HL-60 (cell line): ENCODE measurements around the gene DERA.

Source experiments
- DNase-seq, 2 experiments: peaks; one replicate each; pipeline ENCODE4 v3.0.0-alpha.2; 2010 to 2020; ENCODE audit warnings: low read depth in 1 of 2, low spot score in 1 of 2
- H3K27ac ChIP-seq: fragments of 250-450 bp; sonication (Bioruptor Pico); replicated peaks from 2 replicates; pipeline ENCODE4 v1.5.1; 2020; ENCODE audit warnings: mild to moderate bottlenecking, moderate library complexity
- H3K27me3 ChIP-seq: fragments of 250-450 bp; sonication (Bioruptor Pico); 2 replicates; pipeline ENCODE4 v1.5.1; 2021; ENCODE audit warnings: mild to moderate bottlenecking, moderate library complexity; ENCODE audit not compliant: insufficient read depth, poor library complexity, severe bottlenecking
- H3K4me3 ChIP-seq: replicated peaks from 2 replicates; pipeline ENCODE4 v1.5.1; 2011; ENCODE audit warnings: mild to moderate bottlenecking, control low read depth, low read length; ENCODE audit not compliant: insufficient read depth
- CTCF ChIP-seq: IDR thresholded peaks from one replicate; pipeline ENCODE4 v1.5.1; 2011; ENCODE audit warnings: low read length, control low read depth, inconsistent platforms; ENCODE audit not compliant: insufficient read depth
- GABPA ChIP-seq: IDR thresholded peaks from 2 replicates; pipeline ENCODE4 v1.6.1; 2012; ENCODE audit warnings: low read depth
- POLR2AphosphoS5 ChIP-seq: IDR thresholded peaks from 2 replicates; pipeline ENCODE4 v1.6.1; 2012; ENCODE audit warnings: low read depth
- REST ChIP-seq: IDR thresholded peaks from 2 replicates; pipeline ENCODE4 v1.6.1; 2012; ENCODE audit warnings: low read depth; ENCODE audit not compliant: insufficient replicate concordance
- SPI1 ChIP-seq: IDR thresholded peaks from 2 replicates; pipeline ENCODE4 v1.6.1; 2012; ENCODE audit warnings: low read depth, mild to moderate bottlenecking, borderline replicate concordance

DERA gene

GRCh38 chr12:15863372-15863771 lies 47.8 kb upstream of the DERA start:
- DNase-seq: no peak
- TF ChIP-seq REST (no peak), CTCF (no peak), SPI1 (no peak), GABPA (no peak), POLR2AphosphoS5 (no peak)
- Histone ChIP-seq H3K27ac (no peak overlapping the region), H3K4me3 (no peak overlapping the region), H3K27me3 (no peaks in the 10 kb centered on the region)

GRCh38 chr12:15863984-15864383 lies 47.1 kb upstream of the DERA start:
- peak in 1 of 2 experiments; percentile 84 for DNase-seq
- Histone ChIP-seq H3K4me3 (no peak overlapping the region), H3K27me3 (no peaks in the 10 kb centered on the region), H3K27ac (no peak overlapping the region)
- TF ChIP-seq SPI1 (peak; percentile 86), CTCF (no peak), POLR2AphosphoS5 (0 out of 2 replicates have a peak, but pooled peaks have one; percentile 63), REST (no peak)

GRCh38 chr12:15868186-15868585 lies 42.9 kb upstream of the DERA start:
- no peak overlapping the region for H3K4me3 ChIP-seq
- TF ChIP-seq CTCF: no peak
- TF ChIP-seq POLR2AphosphoS5: no peak
- TF ChIP-seq REST: no peak
- TF ChIP-seq GABPA: no peak
- no peak for TF ChIP-seq SPI1
- DNase-seq: no peak
- H3K27me3 ChIP-seq: no peaks in the 10 kb centered on the region
- no peak overlapping the region for H3K27ac ChIP-seq
